Activated CD4-positive, alpha-beta T cell treated with anti-CD3 and anti-CD28 coated beads, Interleukin-2, amount 50 U/mL, for 24 hours (primary cell): ENCODE measurements around the gene MOB2.

ENCODE experiments used
- DNase-seq, 2 donors: peaks; one replicate each; pipeline ENCODE4 v3.0.0-alpha.2; 2020; ENCODE audit warnings: low read depth in 1 of 2, low spot score in 1 of 2

MOB2 gene

DNA sequence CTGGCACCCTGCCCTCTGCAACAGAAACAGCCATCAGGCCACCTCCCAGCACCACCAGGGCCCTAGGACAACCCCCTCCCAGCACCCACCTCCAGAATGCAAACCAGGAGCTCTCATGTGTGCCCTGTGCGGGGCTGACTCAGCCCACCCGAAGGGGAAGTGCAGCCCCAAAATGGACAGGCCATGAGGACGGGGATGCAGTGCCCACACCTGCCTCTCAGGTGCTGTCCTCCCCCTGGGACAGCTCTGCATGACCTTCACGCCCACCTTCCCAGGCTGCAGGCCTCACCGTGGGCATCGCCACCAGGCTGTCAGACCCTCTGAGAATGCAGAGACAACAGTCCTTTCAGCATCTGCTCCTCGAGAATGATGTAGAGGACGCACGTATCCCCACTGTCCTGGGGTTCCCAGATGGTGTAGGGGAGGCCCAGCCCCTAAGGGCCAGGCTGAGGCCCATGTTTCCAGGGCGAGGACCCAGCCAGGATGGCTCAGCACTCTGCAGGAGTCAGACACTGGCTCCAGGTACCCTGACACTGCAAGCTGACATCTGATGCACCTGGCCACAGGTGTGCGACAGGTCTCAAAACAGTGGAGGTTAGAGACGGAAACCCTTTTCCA lies 13.5 kb downstream of the MOB2 start:
- no peak for DNase-seq

GRCh38 chr11:1472180-1473005 lies 14.2 kb downstream of the MOB2 start:
- DNase-seq, result no peak

- no peak for DNase-seq
Measured at GRCh38 chr11:1471736-1472135, 14.8 kb downstream of the MOB2 start.

GRCh38 chr11:1470681-1471611 lies 15.6 kb downstream of the MOB2 start:
- DNase-seq, result no peak

DNA sequence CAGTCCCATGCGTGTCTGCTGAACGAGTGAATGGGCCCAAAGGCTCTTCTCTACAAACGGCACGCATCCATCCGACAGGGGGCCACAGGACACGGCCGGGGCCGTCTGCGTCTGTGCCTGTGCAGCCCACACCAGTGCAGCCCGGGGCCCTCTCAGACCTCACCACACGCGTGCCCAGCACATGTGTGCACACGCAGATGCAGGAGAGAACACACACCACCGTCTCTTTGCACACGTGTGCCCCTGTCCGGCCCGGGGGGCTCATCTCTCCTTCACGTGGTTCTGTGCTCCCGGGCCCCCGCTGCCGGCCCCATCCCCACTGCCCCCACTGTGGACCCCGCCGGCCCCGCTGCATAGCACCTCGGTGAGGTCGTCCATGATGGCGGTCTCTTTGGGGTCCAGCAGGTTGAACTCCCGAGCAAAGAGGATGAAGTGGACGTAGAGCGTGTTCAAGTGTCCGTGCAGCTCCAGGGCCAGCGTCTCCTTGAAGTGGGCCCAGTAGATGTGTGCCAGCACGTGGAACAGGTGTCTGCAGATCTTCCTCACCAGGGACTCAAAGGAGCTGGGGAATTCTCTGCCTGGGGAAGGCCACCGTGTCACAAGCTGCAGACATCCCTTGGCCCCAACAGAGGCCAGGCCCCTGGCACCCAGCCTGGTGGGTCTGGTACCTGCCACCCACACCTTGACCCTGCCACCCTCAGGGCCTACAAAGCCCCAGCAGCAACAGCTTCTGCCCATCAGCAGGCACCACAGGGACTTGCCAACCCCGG lies 16.5 kb downstream of the MOB2 start:
- DNase-seq, result no peak

DNA sequence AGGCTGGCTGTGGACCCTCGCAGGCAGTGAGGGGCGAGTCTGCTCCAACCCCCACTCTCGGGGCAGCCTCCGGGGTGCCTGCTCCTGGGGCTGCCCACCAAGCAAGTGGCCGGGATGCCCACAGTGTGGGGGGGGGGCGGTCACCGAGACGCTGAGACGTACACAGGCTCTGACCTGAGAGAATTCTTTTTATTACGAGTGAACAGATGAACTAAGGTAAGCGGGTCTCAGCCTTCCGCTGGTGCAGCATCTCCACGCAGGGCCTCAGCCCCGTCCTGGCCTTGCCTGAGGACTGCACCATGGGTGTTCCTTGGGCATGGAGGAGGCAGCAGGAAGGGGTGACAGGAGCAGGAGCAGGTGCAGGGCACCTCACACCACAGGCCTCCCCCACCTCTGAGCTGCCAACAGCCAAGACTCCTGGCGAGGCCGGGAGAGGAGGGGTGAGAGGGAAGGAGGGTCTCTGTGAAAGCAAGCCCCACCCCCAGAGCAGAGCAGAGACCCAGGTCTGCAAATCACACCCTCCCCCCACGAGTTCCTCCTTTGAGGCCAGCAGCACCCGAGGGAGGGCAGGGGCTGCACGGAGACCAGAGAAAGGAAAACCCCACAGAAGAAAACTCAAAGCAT lies 17.2 kb downstream of the MOB2 start:
- no peak for DNase-seq

DNA sequence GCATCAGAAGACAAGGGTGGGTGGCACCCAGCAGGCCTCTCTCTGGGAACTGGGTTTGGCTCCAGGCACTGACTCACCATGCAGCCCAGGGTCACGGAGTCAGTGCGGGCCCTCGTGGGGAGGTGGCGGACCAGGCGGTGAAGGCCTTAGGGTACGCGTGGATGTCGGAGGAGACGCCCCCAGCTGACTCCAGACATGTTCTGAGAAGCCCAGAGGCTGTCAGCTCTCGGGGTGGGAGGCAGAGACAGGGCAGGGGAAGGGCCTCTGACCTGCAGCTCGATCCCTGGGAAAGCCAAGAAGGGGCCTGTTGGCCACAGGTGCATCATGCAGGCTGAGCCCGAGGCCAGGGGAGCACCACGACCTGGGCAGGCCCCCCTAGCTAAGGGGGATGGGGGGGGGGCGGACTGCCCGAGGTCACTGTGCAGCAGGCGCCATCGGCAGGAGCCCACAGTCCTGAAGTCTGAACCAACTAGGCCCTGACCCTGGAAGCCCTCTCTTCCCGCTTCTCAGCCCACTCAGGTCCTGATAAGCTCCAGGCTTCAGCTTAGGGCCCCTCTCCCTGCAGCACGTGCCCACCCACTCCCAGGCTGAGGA lies 18.0 kb downstream of the MOB2 start:
- no peak for DNase-seq

GRCh38 chr11:1468002-1468401 lies 18.6 kb downstream of the MOB2 start:
- no peak for DNase-seq

GRCh38 chr11:1467270-1467669 lies 19.3 kb downstream of the MOB2 start:
- DNase-seq, result no peak

DNA sequence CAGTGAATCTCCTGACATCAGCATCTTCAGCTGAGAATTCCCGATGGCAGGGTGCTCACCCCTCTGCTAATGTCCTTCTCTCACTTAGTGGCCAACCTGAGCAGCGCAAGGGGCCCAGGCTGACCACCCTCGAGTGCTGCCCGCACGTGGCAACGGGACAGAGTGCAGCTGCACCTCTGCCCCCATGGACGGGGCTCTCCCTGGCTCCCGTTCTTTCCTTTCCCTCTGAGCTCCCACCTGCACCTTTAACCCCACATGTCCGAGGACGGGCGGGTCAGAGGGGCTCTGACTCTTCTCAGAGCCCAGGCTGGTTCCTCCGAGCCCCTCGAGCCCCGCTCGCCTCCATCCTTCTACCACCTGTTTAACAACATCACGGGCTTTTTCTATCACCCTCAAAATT lies 19.8 kb downstream of the MOB2 start:
- no peak for DNase-seq

DNA sequence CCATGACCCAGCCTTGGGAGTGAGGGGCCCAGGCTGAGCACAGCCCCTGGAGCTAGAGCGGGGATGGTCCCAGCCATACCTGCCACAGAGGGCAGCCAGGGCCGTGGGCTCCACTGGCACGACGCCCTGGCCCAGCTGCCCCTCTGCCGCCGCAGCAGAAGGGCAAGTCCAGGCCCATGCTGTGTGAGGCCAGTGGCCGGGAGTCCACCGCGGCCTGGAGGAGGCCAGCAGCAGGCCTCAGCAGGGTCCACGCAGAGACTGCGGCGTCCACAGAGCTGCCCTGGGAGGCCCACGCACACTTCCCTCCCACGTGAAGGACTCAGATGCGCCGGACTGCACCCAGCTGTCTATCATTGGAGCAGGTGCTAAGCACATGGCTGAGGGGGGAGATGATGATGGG lies 23.5 kb downstream of the MOB2 start:
- no peak for DNase-seq

- DNase-seq, result no peak
Measured at GRCh38 chr11:1462698-1462975, 23.9 kb downstream of the MOB2 start.

DNA sequence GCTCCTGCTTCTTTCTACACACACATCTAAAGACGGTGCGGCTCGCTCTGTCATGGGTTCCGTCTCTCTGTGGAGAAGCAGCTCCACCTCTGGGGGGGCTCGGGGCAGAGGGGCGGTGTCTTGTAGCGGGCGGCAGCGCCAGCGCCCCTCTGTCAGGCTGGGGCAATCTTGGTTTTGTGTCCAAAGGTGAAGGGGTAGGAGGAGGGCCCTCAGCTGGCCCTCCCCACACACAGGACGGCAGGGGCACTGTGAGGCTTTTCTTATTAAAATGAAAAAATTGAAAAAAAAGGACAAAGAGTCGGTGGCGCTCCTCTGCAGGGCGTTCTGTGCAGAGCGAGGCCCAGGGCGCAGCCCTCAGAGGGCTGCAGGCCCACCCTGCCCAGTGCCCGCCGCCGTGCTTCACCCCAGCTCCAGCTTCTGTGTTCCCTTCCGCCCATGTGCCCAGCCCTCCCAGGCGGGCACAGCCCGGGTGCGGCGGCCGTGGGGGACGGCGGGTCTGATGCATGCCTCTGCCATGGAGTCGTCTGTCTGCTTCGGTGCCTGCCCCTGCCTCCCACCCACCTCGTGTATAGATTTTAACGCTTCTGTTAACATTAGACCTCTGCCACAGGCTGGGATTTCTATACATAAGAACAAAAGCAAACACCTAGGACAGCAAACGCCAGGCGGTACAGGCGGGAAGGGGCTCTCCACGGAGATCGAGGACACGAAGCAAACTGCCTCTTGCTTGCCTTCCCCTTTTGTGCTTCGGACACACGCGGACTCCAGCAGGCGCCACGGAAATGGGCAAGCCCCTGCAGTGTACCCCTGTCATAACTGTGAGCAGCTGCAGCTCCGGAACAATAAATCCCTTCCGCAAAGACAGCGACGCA lies 24.5 kb downstream of the MOB2 start:
- DNase-seq, result no peak

GRCh38 chr11:1460986-1461825 lies 25.4 kb downstream of the MOB2 start:
- no peak for DNase-seq

DNA sequence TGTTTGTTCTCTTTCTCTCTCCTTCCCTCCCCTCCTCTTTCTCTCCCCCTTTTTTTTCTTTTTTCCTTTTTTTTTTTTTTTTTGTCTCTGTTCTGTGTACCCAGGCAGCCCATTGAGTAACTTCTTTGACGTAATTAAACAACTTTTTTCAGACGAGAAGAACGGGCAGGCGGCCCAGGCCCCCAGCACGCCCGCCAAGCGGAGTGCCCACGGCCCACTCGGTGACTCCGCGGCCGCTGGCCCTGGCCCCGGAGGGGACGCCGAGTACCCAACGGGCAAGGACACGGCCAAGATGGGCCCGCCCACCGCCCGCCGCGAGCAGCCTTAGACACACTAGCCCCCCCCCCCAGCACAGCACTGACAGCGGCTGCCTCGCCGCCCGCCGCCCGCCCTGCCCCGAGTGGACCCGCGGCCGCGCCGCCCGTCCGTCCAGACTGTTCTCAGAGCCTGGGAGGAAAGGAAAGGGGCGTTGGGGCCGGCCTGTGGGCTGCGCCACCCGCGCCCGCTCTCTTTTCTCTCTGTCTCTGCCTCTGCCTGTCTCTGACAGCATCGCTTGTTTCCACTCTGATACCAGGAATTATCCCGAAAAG lies 26.1 kb downstream of the MOB2 start:
- DNase-seq, result no peak

DNA sequence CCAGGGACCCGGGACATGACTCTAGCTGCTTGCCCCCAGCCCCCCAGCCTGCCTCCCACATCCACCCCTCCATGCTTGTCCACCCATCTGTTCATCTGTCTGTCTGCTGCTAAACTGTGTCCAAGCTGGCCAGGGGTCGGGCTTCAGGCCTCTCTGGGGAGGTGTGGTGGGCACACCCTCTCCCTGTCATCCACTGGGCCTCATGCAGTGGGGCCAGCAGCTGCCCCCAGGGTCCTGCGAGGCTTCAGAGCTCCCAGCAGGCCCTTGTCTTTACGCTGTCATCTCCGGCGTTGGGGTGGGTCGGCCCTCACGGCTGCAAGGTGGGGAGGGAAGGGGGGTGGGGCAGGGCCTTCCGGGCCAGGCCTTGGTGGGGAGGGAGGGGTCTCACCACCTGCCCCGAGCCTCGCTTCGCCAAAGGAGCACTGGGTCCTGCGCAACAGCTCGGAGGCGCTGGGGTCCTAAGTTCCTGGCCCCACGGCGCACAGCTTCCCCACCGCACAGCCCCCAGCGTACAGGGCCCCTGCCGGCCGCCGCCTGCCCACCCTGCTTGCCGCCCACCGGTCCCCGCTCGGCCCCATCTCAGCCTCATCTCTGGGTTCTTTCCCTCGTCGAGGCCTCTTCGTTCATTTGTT lies 26.7 kb downstream of the MOB2 start:
- no peak for DNase-seq

DNA sequence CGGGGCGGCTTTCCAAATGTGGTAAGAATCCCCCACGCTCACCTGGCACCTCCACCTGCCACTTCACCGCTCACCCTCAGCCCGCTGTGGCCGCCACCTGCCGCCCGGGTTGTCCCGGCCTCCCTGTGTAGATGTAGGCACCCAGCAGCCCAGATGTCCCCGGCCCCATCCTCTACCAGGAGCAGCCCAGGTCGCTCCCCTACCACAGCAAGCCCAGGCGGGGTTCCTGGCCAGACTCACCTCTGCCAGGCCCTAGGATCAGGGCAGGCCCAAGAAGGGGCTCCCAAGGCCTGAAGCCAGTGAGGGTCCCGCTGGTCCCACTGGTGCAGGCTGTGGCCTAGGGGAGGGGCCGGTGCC lies 27.4 kb downstream of the MOB2 start:
- DNase-seq, result no peak
